GM12865 (cell line): ENCODE measurements around the gene TMEM207.

ENCODE experiments used
- DNase-seq: peaks from one replicate; pipeline ENCODE4 v3.0.0; 2010; ENCODE audit warnings: low read depth
- H3K4me3 ChIP-seq: 2 replicates; pipeline ENCODE4 v1.5.1; 2011; ENCODE audit warnings: mild to moderate bottlenecking, low read depth, low read length, control low read depth
- CTCF ChIP-seq: IDR thresholded peaks from 2 replicates; pipeline ENCODE4 v1.5.1; 2011; ENCODE audit warnings: low read length, control low read depth, low read depth, inconsistent platforms; ENCODE audit not compliant: insufficient read depth; ENCODE audit errors: missing control alignments

Gene TMEM207

GRCh38 chr3:190448256-190448655 lies 1.4 kb downstream of the TMEM207 start:
- DNase-seq = no peak
- H3K4me3 ChIP-seq = no peak overlapping the region
- no peak for TF ChIP-seq CTCF

- no peak overlapping the region for H3K4me3 ChIP-seq
- TF ChIP-seq CTCF = no peak
- no peak for DNase-seq
Observed at GRCh38 chr3:190446573-190447279, 3.0 kb downstream of the TMEM207 start.

GRCh38 chr3:190444576-190445145 lies 5.0 kb downstream of the TMEM207 start:
- TF ChIP-seq CTCF = no peak
- no peak overlapping the region for H3K4me3 ChIP-seq
- no peak for DNase-seq

- H3K4me3 ChIP-seq = no peak overlapping the region
- TF ChIP-seq CTCF = no peak
- no peak for DNase-seq
Observed at GRCh38 chr3:190444006-190444405, 5.7 kb downstream of the TMEM207 start.

- DNase-seq = no peak
Observed at GRCh38 chr3:190443257-190443656, 6.4 kb downstream of the TMEM207 start.

GRCh38 chr3:190442240-190442639 lies 7.5 kb downstream of the TMEM207 start:
- no peak for TF ChIP-seq CTCF
- no peak for DNase-seq
- H3K4me3 ChIP-seq = no peak overlapping the region

More at GRCh38 chr3:190443257-190443656, 6.4 kb downstream of the TMEM207 start:
- no peak for TF ChIP-seq CTCF
- no peak overlapping the region for H3K4me3 ChIP-seq

- no peak overlapping the region for H3K4me3 ChIP-seq
- DNase-seq = no peak
- TF ChIP-seq CTCF = no peak
Observed at GRCh38 chr3:190436331-190436730, 13.4 kb downstream of the TMEM207 start.
